HFFc6 (cell line): ENCODE results near the gene COL9A1. TPM values are rescaled to one million over a fixed set of nuclear protein-coding genes. Genes with fewer than 3 reads are reported as not detected.
"Not testable (repeated sequence)": the region's sequence is repeated elsewhere in the genome, so short reads cannot be mapped to it uniquely, and the experiment has no call there.

Experiments
- DNase-seq: peaks from one replicate; pipeline ENCODE4 v3.0.0-alpha.2; 2018
- H3K27ac Mint-ChIP-seq: 2 replicates; pipeline ENCODE4 v1.8.0; 2020; ENCODE audit warnings: mild to moderate bottlenecking, mixed read lengths
- H3K27me3 Mint-ChIP-seq: 2 replicates; pipeline ENCODE4 v1.8.0; 2021; ENCODE audit warnings: mild to moderate bottlenecking, moderate library complexity, mixed read lengths; ENCODE audit not compliant: insufficient read depth
- H3K36me3 Mint-ChIP-seq: 2 replicates; pipeline ENCODE4 v1.8.0; 2021; ENCODE audit warnings: low read depth, mixed read lengths
- H3K4me1 Mint-ChIP-seq: 2 replicates; pipeline ENCODE4 v1.8.0; 2020; ENCODE audit warnings: low read depth, mixed read lengths
- H3K4me3 Mint-ChIP-seq: 2 replicates; pipeline ENCODE4 v1.8.0; 2020; ENCODE audit warnings: mild to moderate bottlenecking, moderate library complexity, mixed read lengths
- H3K9me3 Mint-ChIP-seq: 2 replicates; pipeline ENCODE4 v1.8.0; 2020; ENCODE audit warnings: mild to moderate bottlenecking, mixed read lengths
- CTCF ChIP-seq: fragments of 200-600 bp; sonication (generic); IDR thresholded peaks from 2 replicates; pipeline ENCODE4 v1.5.0; 2021; ENCODE audit warnings: antibody characterized with exemption, mild to moderate bottlenecking
- total RNA-seq, 6 experiments: library from RNA; stranded (reverse); fragmentation: NEBNext Ultra II Directional; extraction: Animal tissue kit (Norgen Biotek cat#: 25700); gene quantifications; 2 replicates in 1 of 6; 3 replicates in 5 of 6; pipeline ENCODE4 v1.2.3, GENCODE V29; 2021

The COL9A1 gene
- total RNA-seq, 6 experiments from 2014 or later, result not detected

GRCh38 chr6:70337743-70338105 is 34.8 kb upstream of the COL9A1 start:
- no peaks in the 10 kb centered on the region for H3K4me1 Mint-ChIP-seq
- H3K27ac Mint-ChIP-seq, result no peak overlapping the region
- no peak for DNase-seq
- H3K4me3 Mint-ChIP-seq, result no peak overlapping the region
- no peak for TF ChIP-seq CTCF
- peaks cover 26% of the 10 kb centered on the region for H3K27me3 Mint-ChIP-seq
- no peaks in the 10 kb centered on the region for H3K9me3 Mint-ChIP-seq
- no peaks in the 10 kb centered on the region for H3K36me3 Mint-ChIP-seq

GRCh38 chr6:70336996-70337742 is 34.3 kb upstream of the COL9A1 start:
- H3K36me3 Mint-ChIP-seq, result no peaks in the 10 kb centered on the region
- H3K4me1 Mint-ChIP-seq, result no peaks in the 10 kb centered on the region
- no peak overlapping the region for H3K27ac Mint-ChIP-seq
- no peak for TF ChIP-seq CTCF
- peaks cover 3% of the 10 kb centered on the region; the same call in 1 of the 2 replicates for H3K9me3 Mint-ChIP-seq
- no peak for DNase-seq
- H3K27me3 Mint-ChIP-seq, result peaks cover 28% of the 10 kb centered on the region
- H3K4me3 Mint-ChIP-seq, result no peak overlapping the region

- H3K4me1 Mint-ChIP-seq, result no peaks in the 10 kb centered on the region
- no peaks in the 10 kb centered on the region for H3K36me3 Mint-ChIP-seq
- H3K4me3 Mint-ChIP-seq, result no peak overlapping the region
- peaks cover 16% of the 10 kb centered on the region for H3K27me3 Mint-ChIP-seq
- no peak for TF ChIP-seq CTCF
- H3K27ac Mint-ChIP-seq, result no peak overlapping the region
- no peak for DNase-seq
- H3K9me3 Mint-ChIP-seq, result peaks cover 1% of the 10 kb centered on the region; the same call in 1 of the 2 replicates
Observed at GRCh38 chr6:70327036-70327435, 24.2 kb upstream of the COL9A1 start.

GRCh38 chr6:70325009-70325408 is 22.1 kb upstream of the COL9A1 start:
- Mint-ChIP-seq H3K9me3 (no peaks in the 10 kb centered on the region), H3K36me3 (no peaks in the 10 kb centered on the region), H3K27me3 (peaks cover 15% of the 10 kb centered on the region), H3K4me3 (no peak overlapping the region), H3K4me1 (no peaks in the 10 kb centered on the region), H3K27ac (no peak overlapping the region)
- DNase-seq, result no peak
- TF ChIP-seq CTCF, result no peak

GRCh38 chr6:70317799-70318198 is 14.9 kb upstream of the COL9A1 start:
- peaks cover 25% of the 10 kb centered on the region for H3K27me3 Mint-ChIP-seq
- H3K27ac Mint-ChIP-seq, H3K9me3 Mint-ChIP-seq, DNase-seq, H3K36me3 Mint-ChIP-seq, H3K4me3 Mint-ChIP-seq, H3K4me1 Mint-ChIP-seq: not testable (repeated sequence)

- H3K4me3 Mint-ChIP-seq, result no peak overlapping the region
- no peak for DNase-seq
- no peaks in the 10 kb centered on the region for H3K36me3 Mint-ChIP-seq
- peaks cover 23% of the 10 kb centered on the region for H3K27me3 Mint-ChIP-seq
- no peak overlapping the region for H3K27ac Mint-ChIP-seq
- no peak for TF ChIP-seq CTCF
- H3K4me1 Mint-ChIP-seq, result 0 out of 2 replicates have a peak, but pooled peaks cover 5% of the 10 kb centered on the region
- H3K9me3 Mint-ChIP-seq, result no peaks in the 10 kb centered on the region
Observed at GRCh38 chr6:70315079-70315751, 12.3 kb upstream of the COL9A1 start.
